HUES64 (cell line): Measurements from ENCODE around the gene IGSF21.

Experiments used
- H3K27ac ChIP-seq: 2 replicates; pipeline ENCODE4 v1.7.0; 2013; ENCODE audit warnings: low read depth, low read length, inconsistent platforms
- H3K27me3 ChIP-seq: 2 replicates; pipeline ENCODE4 v1.6.1; 2013; ENCODE audit warnings: mild to moderate bottlenecking, low read length; ENCODE audit not compliant: insufficient read depth
- H3K36me3 ChIP-seq: 2 replicates; pipeline ENCODE4 v1.6.1; 2013; ENCODE audit warnings: mild to moderate bottlenecking, low read length; ENCODE audit not compliant: insufficient read depth
- H3K4me1 ChIP-seq: 2 replicates; pipeline ENCODE4 v1.6.1; 2013; ENCODE audit warnings: mild to moderate bottlenecking, low read length, moderate library complexity; ENCODE audit not compliant: insufficient read depth
- H3K4me3 ChIP-seq: 2 replicates; pipeline ENCODE4 v1.5.1; 2013; ENCODE audit warnings: mild to moderate bottlenecking, low read length, moderate library complexity
- H3K9ac ChIP-seq: 2 replicates; pipeline ENCODE4 v1.6.1; 2013; ENCODE audit warnings: mild to moderate bottlenecking, low read depth, low read length
- H3K9me3 ChIP-seq: 2 replicates; pipeline ENCODE4 v1.6.1; 2013; ENCODE audit warnings: low read depth, low read length; ENCODE audit not compliant: insufficient read depth
- WGBS: fragments of 150-250, 120-280 bp; methylation state at CpG from one replicate; pipeline ENCODE4 v1.1.7; 2013; ENCODE audit warnings: missing lambda C conversion rate; 5-methylcytosine and 5-hydroxymethylcytosine counted together

The IGSF21 gene

GRCh38 chr1:18247151-18247550, 139.6 kb downstream of the IGSF21 start:
- Histone ChIP-seq H3K4me1 (no peaks in the 10 kb centered on the region), H3K9me3 (no peaks in the 10 kb centered on the region), H3K27ac (no peak overlapping the region), H3K9ac (no peak overlapping the region), H3K4me3 (no peak overlapping the region), H3K36me3 (no peaks in the 10 kb centered on the region), H3K27me3 (no peaks in the 10 kb centered on the region)
- WGBS, result 85% methylated on average over 3 of the region's 4 CpGs

GRCh38 chr1:18249631-18250030, 142.0 kb downstream of the IGSF21 start:
- 82% methylated on average over 2 of the region's 3 CpGs for WGBS
- Histone ChIP-seq H3K4me3 (no peak overlapping the region), H3K9me3 (no peaks in the 10 kb centered on the region), H3K9ac (no peak overlapping the region), H3K27ac (no peak overlapping the region), H3K4me1 (no peaks in the 10 kb centered on the region), H3K27me3 (no peaks in the 10 kb centered on the region), H3K36me3 (no peaks in the 10 kb centered on the region)

DNA sequence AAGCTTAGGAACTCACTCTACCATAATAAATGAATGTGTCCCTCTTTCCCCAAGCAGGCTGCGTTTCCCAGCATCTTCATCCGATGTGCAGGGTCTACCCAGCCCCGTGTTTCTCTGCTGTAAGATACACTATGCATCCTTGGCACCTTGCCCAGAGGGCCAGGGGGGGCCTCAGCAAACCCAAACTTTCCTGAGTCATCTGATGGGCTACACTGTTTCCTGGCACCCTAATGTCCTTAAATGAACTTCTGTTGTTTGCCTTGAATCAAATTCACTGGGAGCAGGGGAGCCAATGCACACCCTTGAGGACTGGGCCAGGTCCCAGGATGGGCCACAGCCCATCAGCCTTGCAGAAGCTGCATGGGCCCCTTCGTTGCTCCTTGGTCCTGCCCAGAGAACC, 145.5 kb downstream of the IGSF21 start:
- H3K4me3 ChIP-seq, result no peak overlapping the region
- no peaks in the 10 kb centered on the region for H3K9me3 ChIP-seq
- WGBS, result 89% methylated on average over 4 of the region's 4 CpGs
- H3K27ac ChIP-seq, result no peak overlapping the region
- no peaks in the 10 kb centered on the region; the same call in 1 of the 2 replicates for H3K27me3 ChIP-seq
- H3K4me1 ChIP-seq, result no peaks in the 10 kb centered on the region
- no peaks in the 10 kb centered on the region for H3K36me3 ChIP-seq
- H3K9ac ChIP-seq, result no peak overlapping the region

GRCh38 chr1:18256282-18257235, 149.0 kb downstream of the IGSF21 start:
- Histone ChIP-seq H3K36me3 (no peaks in the 10 kb centered on the region), H3K4me1 (peaks cover 2% of the 10 kb centered on the region; the same call in 1 of the 2 replicates), H3K27ac (no peak overlapping the region), H3K9me3 (no peaks in the 10 kb centered on the region), H3K9ac (no peak overlapping the region), H3K4me3 (no peak overlapping the region), H3K27me3 (no peaks in the 10 kb centered on the region; the same call in 1 of the 2 replicates)
- 41% methylated on average over 18 of the region's 18 CpGs for WGBS

- Histone ChIP-seq H3K36me3 (no peaks in the 10 kb centered on the region), H3K4me3 (no peak overlapping the region), H3K9ac (no peak overlapping the region), H3K27me3 (no peaks in the 10 kb centered on the region; the same call in 1 of the 2 replicates), H3K4me1 (peaks cover 12% of the 10 kb centered on the region), H3K9me3 (no peaks in the 10 kb centered on the region), H3K27ac (no peak overlapping the region)
- 86% methylated on average over 3 of the region's 3 CpGs for WGBS
These were observed 150.2 kb downstream of the IGSF21 start for GRCh38 chr1:18257778-18258177.

DNA sequence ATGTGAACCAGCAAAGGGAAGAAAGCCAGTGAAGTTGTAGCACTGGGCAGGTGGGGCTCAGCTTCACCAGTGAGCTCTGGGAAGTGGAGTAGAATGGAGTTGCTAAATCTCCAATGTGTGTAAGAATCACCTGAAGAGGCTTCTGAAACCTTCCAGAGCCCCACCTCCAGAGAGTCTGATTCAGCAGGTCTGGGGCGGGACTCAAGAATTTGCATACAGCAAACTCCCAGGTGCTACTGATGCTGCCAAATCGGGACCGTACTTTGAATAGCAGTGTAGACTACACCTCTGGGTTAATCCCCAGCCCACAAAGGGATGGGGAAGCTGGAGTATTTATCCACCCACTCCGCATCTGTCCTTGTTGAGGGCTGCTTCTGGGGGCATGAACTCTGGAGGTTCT, 154.3 kb downstream of the IGSF21 start:
- Histone ChIP-seq H3K27ac (no peak overlapping the region), H3K4me1 (peaks cover 28% of the 10 kb centered on the region), H3K4me3 (no peak overlapping the region), H3K9ac (no peak overlapping the region), H3K27me3 (no peaks in the 10 kb centered on the region; the same call in 1 of the 2 replicates), H3K36me3 (no peaks in the 10 kb centered on the region), H3K9me3 (no peaks in the 10 kb centered on the region)
- 80% methylated on average over 4 of the region's 4 CpGs for WGBS

- Histone ChIP-seq H3K9ac (no peak overlapping the region), H3K27me3 (no peaks in the 10 kb centered on the region), H3K4me1 (peaks cover 28% of the 10 kb centered on the region), H3K4me3 (no peak overlapping the region), H3K27ac (no peak overlapping the region), H3K9me3 (no peaks in the 10 kb centered on the region), H3K36me3 (no peaks in the 10 kb centered on the region)
- 66% methylated on average over 3 of the region's 6 CpGs for WGBS
These were observed 155.1 kb downstream of the IGSF21 start for GRCh38 chr1:18262726-18263125.

DNA sequence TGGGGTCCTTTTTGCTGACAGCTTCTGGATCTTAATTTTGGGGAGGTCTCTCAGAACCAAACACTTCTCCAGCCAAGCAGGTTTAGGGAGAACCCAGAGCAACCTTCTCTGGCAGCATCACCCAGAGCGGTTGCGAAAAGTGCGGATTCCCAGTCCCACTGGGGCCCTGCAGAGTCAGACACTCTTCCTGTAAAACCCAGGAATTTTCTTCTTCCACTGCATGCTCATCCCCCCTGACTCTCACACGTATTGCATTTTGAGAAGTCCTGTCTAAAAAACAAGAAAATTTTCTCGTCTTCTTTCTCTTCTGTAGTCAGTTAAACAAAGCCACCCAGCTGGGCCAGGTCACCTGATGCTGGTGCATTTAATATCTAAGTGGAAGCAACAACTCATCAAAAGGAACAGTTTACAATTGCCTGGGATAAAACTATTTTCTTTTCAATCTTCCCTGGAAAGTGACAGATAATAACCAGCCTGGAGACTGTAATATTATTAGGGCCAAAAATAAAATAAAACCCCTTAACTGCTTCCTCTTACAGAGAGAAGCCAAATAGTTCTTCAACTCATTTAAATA, 156.0 kb downstream of the IGSF21 start:
- H3K9me3 ChIP-seq, result no peaks in the 10 kb centered on the region
- 64% methylated on average over 5 of the region's 5 CpGs for WGBS
- no peak overlapping the region for H3K4me3 ChIP-seq
- no peaks in the 10 kb centered on the region for H3K27me3 ChIP-seq
- H3K4me1 ChIP-seq, result peaks cover 28% of the 10 kb centered on the region
- no peak overlapping the region for H3K27ac ChIP-seq
- no peaks in the 10 kb centered on the region for H3K36me3 ChIP-seq
- H3K9ac ChIP-seq, result no peak overlapping the region

- H3K9ac ChIP-seq, result no peak overlapping the region
- H3K4me1 ChIP-seq, result peaks cover 28% of the 10 kb centered on the region
- H3K4me3 ChIP-seq, result no peak overlapping the region
- no peaks in the 10 kb centered on the region for H3K9me3 ChIP-seq
- no peak overlapping the region for H3K27ac ChIP-seq
- no peaks in the 10 kb centered on the region for H3K36me3 ChIP-seq
- WGBS, result 75% methylated on average over 6 of the region's 6 CpGs
- no peaks in the 10 kb centered on the region for H3K27me3 ChIP-seq
These were observed 156.9 kb downstream of the IGSF21 start for GRCh38 chr1:18264450-18265039.

DNA sequence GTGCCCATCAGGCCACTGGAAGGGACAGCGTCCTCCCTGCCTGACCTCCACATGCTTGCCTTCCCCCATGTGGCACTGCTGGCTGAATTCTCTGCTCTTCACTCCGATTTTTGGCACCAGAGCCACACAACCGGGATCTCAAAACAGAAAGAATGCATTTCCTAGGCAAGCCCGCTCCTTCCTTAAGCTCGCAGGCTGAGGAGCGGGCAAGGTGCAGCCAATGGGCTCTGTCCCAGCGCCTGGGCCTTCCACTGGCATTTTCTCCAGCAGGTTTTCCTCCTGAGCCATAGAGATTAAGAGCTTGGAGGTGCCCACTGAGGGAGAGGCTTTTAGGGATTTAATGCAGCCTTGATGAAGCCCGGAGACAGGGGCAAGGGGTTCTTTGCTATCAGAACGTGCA, 158.0 kb downstream of the IGSF21 start:
- Histone ChIP-seq H3K9me3 (no peaks in the 10 kb centered on the region), H3K4me3 (no peak overlapping the region), H3K27ac (no peak overlapping the region), H3K9ac (no peak overlapping the region), H3K27me3 (no peaks in the 10 kb centered on the region), H3K4me1 (peaks cover 28% of the 10 kb centered on the region), H3K36me3 (no peaks in the 10 kb centered on the region)
- WGBS, result 91% methylated on average over 9 of the region's 9 CpGs

- Histone ChIP-seq H3K27me3 (no peaks in the 10 kb centered on the region), H3K9ac (no peak overlapping the region), H3K36me3 (no peaks in the 10 kb centered on the region), H3K4me1 (peaks cover 28% of the 10 kb centered on the region), H3K4me3 (no peak overlapping the region), H3K27ac (no peak overlapping the region), H3K9me3 (no peaks in the 10 kb centered on the region)
- 91% methylated on average over 2 of the region's 2 CpGs for WGBS
These were observed 158.8 kb downstream of the IGSF21 start for GRCh38 chr1:18266391-18266790.
